Lung (tissue), 12 donors: Measurements from ENCODE around the gene FBXO28. TPM values are rescaled to one million over a fixed set of nuclear protein-coding genes. Genes with fewer than 3 reads are reported as not detected.

Source experiments
- ATAC-seq: fragments of 200-7000 bp; cut with Tn5 transposase; one replicate; pipeline ENCODE4 v1.9.1; 2020; ENCODE audit warnings: moderate number of reproducible peaks; ENCODE audit not compliant: insufficient read depth, low FRiP score
- DNase-seq, 3 donors: peaks; one replicate each; pipeline ENCODE4 v3.0.0-alpha.2; 2013 to 2017
- H3K27ac ChIP-seq, 2 donors: one replicate each; pipeline ENCODE4 v1.5.1; 2013; ENCODE audit warnings: mild to moderate bottlenecking in 2 of 2, moderate library complexity in 2 of 2, control low read depth in 1 of 2, inconsistent platforms in 1 of 2, low read depth in 1 of 2, low read length in 1 of 2
- H3K27me3 ChIP-seq, 3 donors: one replicate each; pipeline ENCODE4 v1.5.1; 2013; ENCODE audit warnings: low read length in 2 of 3; ENCODE audit not compliant: control insufficient read depth in 3 of 3, insufficient read depth in 3 of 3
- H3K36me3 ChIP-seq, 4 donors: one replicate each; pipeline ENCODE4 v1.5.1; 2013; ENCODE audit warnings: low read length in 4 of 4, mild to moderate bottlenecking in 1 of 4, moderate library complexity in 1 of 4; ENCODE audit not compliant: control insufficient read depth in 4 of 4, insufficient read depth in 4 of 4
- H3K4me1 ChIP-seq, 5 donors: one replicate each; pipeline ENCODE4 v1.5.1; 2013; ENCODE audit warnings: low read length in 5 of 5, mild to moderate bottlenecking in 2 of 5, moderate library complexity in 1 of 5; ENCODE audit not compliant: control insufficient read depth in 5 of 5, insufficient read depth in 5 of 5
- H3K4me3 ChIP-seq: one replicate; pipeline ENCODE4 v1.5.1; 2013; ENCODE audit warnings: mild to moderate bottlenecking, control low read depth, moderate library complexity
- H3K9ac ChIP-seq, 2 donors: one replicate each; pipeline ENCODE4 v1.5.1; 2013; ENCODE audit warnings: low read length in 2 of 2, control low read depth in 1 of 2; ENCODE audit not compliant: insufficient read depth in 1 of 2
- H3K9me3 ChIP-seq, 4 donors: one replicate each; pipeline ENCODE4 v1.5.1; 2013; ENCODE audit warnings: low read length in 3 of 4, mild to moderate bottlenecking in 1 of 4, moderate library complexity in 1 of 4; ENCODE audit not compliant: control insufficient read depth in 4 of 4, insufficient read depth in 3 of 4
- CTCF ChIP-seq: IDR thresholded peaks from 2 replicates; pipeline ENCODE4 v1.5.1; 2012; ENCODE audit warnings: mild to moderate bottlenecking; ENCODE audit errors: control extremely low read depth, extremely low read depth
- WGBS, 2 donors: extraction: QIAGEN DNeasy Blood & Tissue Kit; methylation state at CpG; one replicate each; pipeline ENCODE4 v1.1.7; 2013; 5-methylcytosine and 5-hydroxymethylcytosine counted together
- polyA plus RNA-seq, 2 donors: library from polyadenylated mRNA; stranded (reverse); fragments of 200-250 nt; gene quantifications; one replicate each; pipeline ENCODE4 v1.2.1, GENCODE V29; 2013
- total RNA-seq, 2 donors: library from RNA; depleted of rRNA in 1 of 2; stranded (reverse); fragments of >200 nt in 1 of 2; gene quantifications; one replicate each; pipeline ENCODE4 v1.2.1, GENCODE V29; 2014 to 2021
- donor health status: control.
- donor health status: control.
- donor health status: Bipolar disorder and iron deficiency.
- donor health status: healthy.
- donor health status: DM: yes; HTN: yes; CAD: no.

FBXO28 gene
- total and polyA plus RNA-seq, 4 donors = 10.1 to 41.5 (median 19.7) TPM

- peaks cover 2 to 18% (median 6%) of the 10 kb centered on the region in 4 donors for H3K36me3 ChIP-seq
- H3K4me3 ChIP-seq = no peak overlapping the region
- H3K9me3 ChIP-seq = no peaks in the 10 kb centered on the region
- no peak for DNase-seq
- WGBS, 2 donors = 93 to 95% methylated on average over 2 of the region's 2 CpGs
- no peak overlapping the region for H3K27ac ChIP-seq
- no peaks in the 10 kb centered on the region for H3K27me3 ChIP-seq
- no peak for TF ChIP-seq CTCF
- peaks cover 0 to 14% (median 6%) of the 10 kb centered on the region in 5 donors for H3K4me1 ChIP-seq
- no peak for ATAC-seq
- H3K9ac ChIP-seq = no peak overlapping the region
Measured at GRCh38 chr1:224188286-224188685, 74.4 kb downstream of the FBXO28 start.

GRCh38 chr1:224189561-224189960, 75.7 kb downstream of the FBXO28 start:
- H3K9ac ChIP-seq = no peak overlapping the region
- H3K27ac ChIP-seq = no peak overlapping the region
- no peak overlapping the region for H3K4me3 ChIP-seq
- no peak for ATAC-seq
- no peaks in the 10 kb centered on the region for H3K27me3 ChIP-seq
- no peaks in the 10 kb centered on the region for H3K9me3 ChIP-seq
- WGBS, 2 donors = 95 to 97% methylated on average over 7 of the region's 7 CpGs
- peaks cover 0 to 12% (median 0%) of the 10 kb centered on the region in 5 donors for H3K4me1 ChIP-seq
- peaks cover 3 to 24% (median 11%) of the 10 kb centered on the region in 4 donors for H3K36me3 ChIP-seq
- no peak for DNase-seq
- no peak for TF ChIP-seq CTCF

- TF ChIP-seq CTCF = no peak
- 73 to 84% methylated on average over 5 of the region's 5 CpGs for WGBS, 2 donors
- Histone ChIP-seq H3K4me1 (peaks cover 0 to 6% (median 0%) of the 10 kb centered on the region in 5 donors), H3K4me3 (no peak overlapping the region), H3K27ac (no peak overlapping the region), H3K9me3 (no peaks in the 10 kb centered on the region), H3K9ac (no peak overlapping the region), H3K36me3 (peaks cover 3 to 24% (median 11%) of the 10 kb centered on the region in 4 donors), H3K27me3 (no peaks in the 10 kb centered on the region)
- no peak for DNase-seq
- ATAC-seq = no peak
Measured at GRCh38 chr1:224192082-224192788, 78.3 kb downstream of the FBXO28 start.
